ENCODE measurements around the gene GNG12.

DNA sequence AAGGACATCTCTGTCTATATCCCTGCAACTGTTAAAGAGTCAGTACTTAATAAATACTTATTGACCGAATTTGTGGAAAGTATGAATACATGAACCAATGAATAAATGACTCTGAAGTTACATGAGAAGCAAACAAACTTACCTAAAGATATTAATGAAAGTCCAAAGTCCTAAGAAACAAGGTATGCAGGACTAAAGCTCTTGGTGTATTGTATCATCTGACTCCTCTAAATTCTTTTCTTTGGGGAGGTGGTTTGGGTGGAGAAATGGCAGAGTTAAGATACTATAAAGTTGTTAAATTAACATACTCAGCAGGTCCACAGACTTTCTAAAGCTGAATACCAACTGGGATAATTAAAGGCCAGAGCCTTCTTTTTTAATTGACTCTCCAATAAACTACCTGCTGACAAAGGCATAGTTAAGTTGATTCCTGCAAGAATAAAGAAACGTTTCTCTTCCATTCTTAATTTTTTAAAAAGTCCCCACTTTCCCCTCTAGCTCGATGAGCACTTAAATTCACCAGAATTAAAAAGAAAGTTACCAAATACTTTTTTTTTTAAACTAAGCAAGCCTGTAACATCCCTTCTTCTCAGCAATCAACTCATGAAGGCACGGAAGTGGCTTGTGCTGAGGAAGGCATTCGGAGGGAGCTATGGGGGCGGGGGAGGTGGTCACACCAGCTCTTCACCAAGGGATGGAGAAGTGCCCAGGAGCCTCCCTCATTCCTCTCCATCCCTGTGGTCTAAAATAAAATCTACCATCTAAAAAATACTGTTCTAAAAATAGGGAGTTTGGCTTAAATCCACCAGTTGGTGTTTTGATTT lies 87.2 kb downstream of the GNG12 start:
- TF ChIP-seq POLR2A (IDR thresholded peaks at IDR 0.05; ENCODE audit: low read length) (no peak), GATA1 (IDR thresholded peaks at IDR 0.05; ENCODE audit: low read depth, low read length) (no peak)

Measured in erythroblast (primary cell).